HL-60 (cell line): Measurements from ENCODE around the gene SRGAP2C.
"Not testable (repeated sequence)": the region's sequence is repeated elsewhere in the genome, so short reads cannot be mapped to it uniquely, and the experiment has no call there.

Experiments used
- CTCF ChIP-seq: IDR thresholded peaks from one replicate; pipeline ENCODE4 v1.5.1; 2011; ENCODE audit warnings: low read length, control low read depth, inconsistent platforms; ENCODE audit not compliant: insufficient read depth
- GABPA ChIP-seq: IDR thresholded peaks from 2 replicates; pipeline ENCODE4 v1.6.1; 2012; ENCODE audit warnings: low read depth
- POLR2AphosphoS5 ChIP-seq: IDR thresholded peaks from 2 replicates; pipeline ENCODE4 v1.6.1; 2012; ENCODE audit warnings: low read depth
- SPI1 ChIP-seq: IDR thresholded peaks from 2 replicates; pipeline ENCODE4 v1.6.1; 2012; ENCODE audit warnings: low read depth, mild to moderate bottlenecking, borderline replicate concordance

DNA sequence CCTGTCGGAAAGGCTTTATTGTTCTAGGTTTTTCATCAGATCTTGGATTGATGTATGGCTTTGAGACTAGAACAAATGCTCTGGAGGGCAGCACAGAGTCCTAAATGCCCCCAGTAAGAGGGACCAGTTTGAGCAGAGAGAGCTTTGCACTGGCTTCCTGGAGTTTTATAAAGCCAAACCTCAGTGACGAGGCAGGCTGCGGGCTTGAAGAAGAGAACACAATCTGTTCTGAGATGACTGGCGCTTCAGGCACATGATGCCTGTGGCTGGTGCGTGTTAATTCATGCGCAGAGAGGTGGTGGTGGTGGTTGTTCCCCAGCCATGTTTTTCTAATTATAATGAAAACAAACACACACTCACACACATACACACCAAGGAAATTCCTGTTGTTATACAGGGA is 180.9 kb downstream of the SRGAP2C start:
- not testable (repeated sequence) for TF ChIP-seq CTCF, SPI1, GABPA, POLR2AphosphoS5
